NCI-H1436 treated with DMSO at 0.1 percent for 48 hours (cell line): Measurements from ENCODE around the gene ATP8B3.

Source experiments
- DNase-seq: peaks from one replicate; lab custom pipeline; 2025; lab: John Stamatoyannopoulos, UW

Gene ATP8B3

GRCh38 chr19:1833540-1833939 lies 21.5 kb upstream of the ATP8B3 start:
- DNase-seq = no peak

GRCh38 chr19:1832046-1832663 lies 20.1 kb upstream of the ATP8B3 start:
- DNase-seq = no peak

GRCh38 chr19:1830978-1831377 lies 18.9 kb upstream of the ATP8B3 start:
- no peak for DNase-seq

- DNase-seq = no peak
Measured at GRCh38 chr19:1830568-1830967, 18.5 kb upstream of the ATP8B3 start.

- DNase-seq = no peak
Measured at GRCh38 chr19:1829958-1830357, 17.9 kb upstream of the ATP8B3 start.

- DNase-seq = no peak
Measured at GRCh38 chr19:1828279-1829238, 16.5 kb upstream of the ATP8B3 start.

GRCh38 chr19:1827566-1828278 lies 15.6 kb upstream of the ATP8B3 start:
- DNase-seq = no peak

- DNase-seq = no peak
Measured at GRCh38 chr19:1826557-1827521, 14.8 kb upstream of the ATP8B3 start.

- DNase-seq = no peak
Measured at GRCh38 chr19:1825909-1826556, 14.0 kb upstream of the ATP8B3 start.

- no peak for DNase-seq
Measured at GRCh38 chr19:1824252-1824622, 12.2 kb upstream of the ATP8B3 start.

- DNase-seq = no peak
Measured at GRCh38 chr19:1823539-1824251, 11.6 kb upstream of the ATP8B3 start.

GRCh38 chr19:1823020-1823419 lies 10.9 kb upstream of the ATP8B3 start:
- no peak for DNase-seq

- DNase-seq = no peak
Measured at GRCh38 chr19:1822210-1822609, 10.1 kb upstream of the ATP8B3 start.

GRCh38 chr19:1819341-1820255 lies 7.5 kb upstream of the ATP8B3 start:
- no peak for DNase-seq

- DNase-seq = no peak
Measured at GRCh38 chr19:1818549-1819195, 6.6 kb upstream of the ATP8B3 start.

- no peak for DNase-seq
Measured at GRCh38 chr19:1817553-1818179, 5.6 kb upstream of the ATP8B3 start.

GRCh38 chr19:1816530-1817298 lies 4.6 kb upstream of the ATP8B3 start:
- no peak for DNase-seq
